Epithelial cell of esophagus (primary cell): ENCODE results near the gene ZBTB26.
"Not testable (repeated sequence)": the region's sequence is repeated elsewhere in the genome, so short reads cannot be mapped to it uniquely, and the experiment has no call there.

Source experiments
- DNase-seq: peaks from one replicate; pipeline ENCODE4 v3.0.0; 2010; ENCODE audit warnings: low read depth
- H3K4me3 ChIP-seq: 2 replicates; pipeline ENCODE4 v1.5.1; 2011; ENCODE audit warnings: mild to moderate bottlenecking, low read length, control low read depth
- TF ChIP-seq, protein P1 (sequence below): IDR thresholded peaks from 2 replicates; pipeline ENCODE4 v1.5.1; 2011; ENCODE audit warnings: low read depth, mild to moderate bottlenecking, low read length, control low read depth, inconsistent platforms; ENCODE audit not compliant: insufficient read depth; ENCODE audit errors: missing control alignments

The ZBTB26 gene

DNA sequence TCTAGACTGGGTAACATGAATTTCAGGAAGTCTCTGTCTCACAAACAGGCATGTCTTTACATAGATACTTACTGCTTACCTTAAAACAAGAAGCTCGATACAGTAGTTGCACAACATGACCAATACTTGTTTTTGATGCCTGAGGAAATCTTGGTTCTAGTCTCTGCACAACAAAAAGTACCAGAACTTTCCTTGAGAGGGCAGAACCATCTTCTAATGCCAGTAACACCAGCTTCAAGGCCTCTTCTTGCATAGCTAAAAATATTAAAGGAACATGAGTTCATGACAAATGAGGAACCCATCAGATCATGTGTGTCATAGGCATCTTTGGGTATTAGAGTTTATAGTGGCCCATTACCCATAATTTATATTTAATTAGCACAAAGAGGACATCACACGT is 48.2 kb downstream of the ZBTB26 start:
- no peak for DNase-seq
- TF ChIP-seq, protein P1, sequence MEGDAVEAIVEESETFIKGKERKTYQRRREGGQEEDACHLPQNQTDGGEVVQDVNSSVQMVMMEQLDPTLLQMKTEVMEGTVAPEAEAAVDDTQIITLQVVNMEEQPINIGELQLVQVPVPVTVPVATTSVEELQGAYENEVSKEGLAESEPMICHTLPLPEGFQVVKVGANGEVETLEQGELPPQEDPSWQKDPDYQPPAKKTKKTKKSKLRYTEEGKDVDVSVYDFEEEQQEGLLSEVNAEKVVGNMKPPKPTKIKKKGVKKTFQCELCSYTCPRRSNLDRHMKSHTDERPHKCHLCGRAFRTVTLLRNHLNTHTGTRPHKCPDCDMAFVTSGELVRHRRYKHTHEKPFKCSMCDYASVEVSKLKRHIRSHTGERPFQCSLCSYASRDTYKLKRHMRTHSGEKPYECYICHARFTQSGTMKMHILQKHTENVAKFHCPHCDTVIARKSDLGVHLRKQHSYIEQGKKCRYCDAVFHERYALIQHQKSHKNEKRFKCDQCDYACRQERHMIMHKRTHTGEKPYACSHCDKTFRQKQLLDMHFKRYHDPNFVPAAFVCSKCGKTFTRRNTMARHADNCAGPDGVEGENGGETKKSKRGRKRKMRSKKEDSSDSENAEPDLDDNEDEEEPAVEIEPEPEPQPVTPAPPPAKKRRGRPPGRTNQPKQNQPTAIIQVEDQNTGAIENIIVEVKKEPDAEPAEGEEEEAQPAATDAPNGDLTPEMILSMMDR = no peak
- H3K4me3 ChIP-seq = no peak overlapping the region

DNA sequence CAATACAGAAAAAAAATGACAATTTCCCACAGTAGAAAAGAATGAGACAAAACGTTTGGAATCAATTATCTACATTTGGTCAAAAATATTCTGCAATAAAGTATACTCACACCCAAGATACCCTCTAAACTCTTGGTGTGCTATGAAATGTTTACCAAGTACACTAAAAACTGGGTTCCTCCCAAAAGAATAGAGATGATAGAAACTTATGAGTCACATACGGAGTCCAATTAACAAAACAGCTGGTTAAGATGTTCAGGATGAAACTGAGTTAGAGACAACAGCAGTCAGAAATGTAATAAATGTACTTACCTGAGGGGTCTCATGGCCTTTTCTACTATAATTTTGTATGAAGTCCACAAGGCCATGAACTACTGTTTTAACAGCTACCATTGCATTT is 51.9 kb downstream of the ZBTB26 start:
- TF ChIP-seq, protein P1 = no peak
- H3K4me3 ChIP-seq = no peak overlapping the region

DNA sequence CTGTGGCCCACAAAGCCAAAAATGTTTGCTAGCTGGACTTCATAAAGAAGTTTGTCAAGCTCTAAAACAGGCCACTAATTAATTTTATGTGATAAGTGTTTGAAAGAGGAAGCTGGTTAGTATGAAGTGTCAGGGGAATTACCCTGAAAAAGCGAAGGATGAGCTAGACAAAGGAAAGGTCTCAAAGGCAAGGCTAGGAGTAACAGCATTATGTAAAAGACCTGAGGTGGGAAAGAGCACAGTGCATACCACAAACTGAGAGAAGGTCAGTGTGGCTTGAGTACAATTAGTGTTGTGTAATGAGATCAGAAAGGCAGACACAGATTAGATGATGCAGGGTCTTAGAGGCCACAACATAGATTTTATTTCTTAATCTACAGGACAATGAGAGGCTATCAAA is 55.8 kb downstream of the ZBTB26 start:
- DNase-seq = no peak
- TF ChIP-seq, protein P1 = no peak
- H3K4me3 ChIP-seq = no peak overlapping the region

More for the DNA sequence above, 51.9 kb downstream of the ZBTB26 start:
- DNase-seq = no peak

DNA sequence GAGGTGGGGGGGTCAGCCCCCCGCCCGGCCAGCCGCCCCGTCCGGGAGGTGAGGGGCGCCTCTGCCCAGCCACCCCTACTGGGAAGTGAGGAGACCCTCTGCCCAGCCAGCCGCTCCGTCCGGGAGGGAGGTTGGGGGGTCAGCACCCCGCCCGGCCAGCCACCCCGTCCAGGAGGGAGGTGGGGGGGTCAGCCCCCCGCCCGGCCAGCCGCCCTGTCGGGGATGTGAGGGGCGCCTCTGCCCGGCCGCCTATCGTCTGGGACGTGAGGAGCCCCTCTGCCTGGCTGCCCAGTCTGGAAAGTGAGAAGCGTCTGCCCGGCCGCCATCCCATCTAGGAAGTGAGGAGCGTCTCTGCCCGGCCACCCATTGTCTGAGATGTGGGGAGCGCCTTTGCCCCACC is 64.0 kb downstream of the ZBTB26 start:
- DNase-seq, H3K4me3 ChIP-seq: not testable (repeated sequence)

DNA sequence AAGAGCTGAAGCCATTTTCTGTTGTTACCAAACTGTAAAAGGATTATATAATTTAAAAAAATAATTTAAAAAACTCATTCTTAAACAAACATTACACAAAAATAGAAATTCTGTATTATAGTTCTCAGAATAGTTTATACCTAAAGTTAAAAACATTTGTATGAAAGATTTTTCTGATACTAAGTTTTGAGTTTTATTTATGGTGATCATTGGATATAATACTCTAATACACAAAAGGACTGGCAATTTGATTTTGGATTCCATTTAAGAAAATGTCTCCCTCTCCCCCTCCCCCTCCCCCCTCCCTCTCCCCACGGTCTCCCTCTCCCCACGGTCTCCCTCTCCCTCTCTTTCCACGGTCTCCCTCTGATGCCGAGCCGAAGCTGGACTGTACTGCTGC is 65.2 kb downstream of the ZBTB26 start:
- no peak overlapping the region for H3K4me3 ChIP-seq
- no peak for DNase-seq
- TF ChIP-seq, protein P1 = no peak
